ENCODE data around the gene ZDHHC21. TPM values are rescaled to one million over a fixed set of nuclear protein-coding genes. Genes with fewer than 3 reads are reported as not detected.

The ZDHHC21 gene
- total RNA-seq, 1 experiment from 2014 or later = 3.4 TPM

- TF ChIP-seq TCF7L2 (IDR thresholded peaks at IDR 0.05; ENCODE audit: low read depth, low read length) (no peak), REST (IDR thresholded peaks at IDR 0.05; ENCODE audit: insufficient read depth in 1 of 2, low read depth in 2 of 2, low read length in 1 of 2) (no peak), CTCF (IDR thresholded peaks at IDR 0.05) (no peak), POLR2AphosphoS5 (IDR thresholded peaks at IDR 0.05; ENCODE audit: low read depth, low read length) (no peak), SIN3A (IDR thresholded peaks at IDR 0.05; ENCODE audit: borderline replicate concordance, insufficient read depth, low read depth, low read length) (no peak)
- no TSS peak for BruUV-seq (replicated peaks)
- Histone ChIP-seq H3K9me3 (ENCODE audit: control insufficient read depth, insufficient read depth, low read depth, low read length) (no peaks in the 10 kb centered on the region), H3K27ac (ENCODE audit: low read length) (no peak overlapping the region), H3K4me1 (ENCODE audit: control insufficient read depth, insufficient read depth, low read length) (no peaks in the 10 kb centered on the region), H3K36me3 (ENCODE audit: control insufficient read depth, insufficient read depth, low read length) (no peaks in the 10 kb centered on the region), H3K4me3 (ENCODE audit: low read depth in 2 of 2, low read length in 2 of 2) (no peak overlapping the region), H3K27me3 (ENCODE audit: control insufficient read depth, insufficient read depth, low read length) (no peaks in the 10 kb centered on the region)
- intact Hi-C loops (cut with micrococcal nuclease; ENCODE audit: unreplicated experiment) = no loop called here
- ChIA-PET CTCF (no interaction called here), POLR2A (no interaction called here)
- in situ Hi-C loops (cut with HindIII; ENCODE audit: low pct_unique_long_range_greater_than_20kb, low sequenced_read_pairs) = no loop called here
- no peak for ATAC-seq
- no peak for DNase-seq (ENCODE audit: low read depth, low spot score)
These were observed 95.9 kb downstream of the ZDHHC21 start for GRCh38 chr9:14597171-14597799.

- Histone ChIP-seq H3K27me3 (ENCODE audit: control insufficient read depth, insufficient read depth, low read length) (no peaks in the 10 kb centered on the region), H3K27ac (ENCODE audit: low read length) (no peak overlapping the region), H3K4me1 (ENCODE audit: control insufficient read depth, insufficient read depth, low read length) (no peaks in the 10 kb centered on the region), H3K4me3 (ENCODE audit: low read depth in 2 of 2, low read length in 2 of 2) (no peak overlapping the region), H3K36me3 (ENCODE audit: control insufficient read depth, insufficient read depth, low read length) (no peaks in the 10 kb centered on the region), H3K9me3 (ENCODE audit: control insufficient read depth, insufficient read depth, low read depth, low read length) (no peaks in the 10 kb centered on the region)
- TF ChIP-seq SIN3A (IDR thresholded peaks at IDR 0.05; ENCODE audit: borderline replicate concordance, insufficient read depth, low read depth, low read length) (no peak), TCF7L2 (IDR thresholded peaks at IDR 0.05; ENCODE audit: low read depth, low read length) (no peak), CTCF (IDR thresholded peaks at IDR 0.05) (no peak), REST (IDR thresholded peaks at IDR 0.05; ENCODE audit: insufficient read depth in 1 of 2, low read depth in 2 of 2, low read length in 1 of 2) (no peak), POLR2AphosphoS5 (IDR thresholded peaks at IDR 0.05; ENCODE audit: low read depth, low read length) (no peak)
- no TSS peak for BruUV-seq (replicated peaks)
- in situ Hi-C loops (cut with HindIII; ENCODE audit: low pct_unique_long_range_greater_than_20kb, low sequenced_read_pairs) (no loop called here), intact Hi-C loops (cut with micrococcal nuclease; ENCODE audit: unreplicated experiment) (no loop called here)
- ChIA-PET POLR2A (no interaction called here), CTCF (no interaction called here)
- DNase-seq (ENCODE audit: low read depth, low spot score) (no peak), ATAC-seq (no peak)
These were observed 99.8 kb downstream of the ZDHHC21 start for GRCh38 chr9:14593406-14593805.

All from Panc1 (cell line).